Measurements from ENCODE around the gene APRT. TPM values are rescaled to one million over a fixed set of nuclear protein-coding genes. Genes with fewer than 3 reads are reported as not detected.

The APRT gene
- total RNA-seq, 1 donor from 2014 or later: 53.4 TPM

- peaks cover 4% of the 10 kb centered on the region for H3K4me1 ChIP-seq
- H2AFZ ChIP-seq (replicated peaks): no peak overlapping the region
- Mint-ChIP-seq H3K27me3 (ENCODE audit: insufficient read depth, low read depth) (peaks cover 2% of the 10 kb centered on the region), H3K36me3 (peaks cover 5% of the 10 kb centered on the region), H3K4me1 (peaks cover 24% of the 10 kb centered on the region), H3K27ac (peak overlapping the region; percentile 42), H3K4me3 (peak overlapping the region; percentile 85), H3K9me3 (no peaks in the 10 kb centered on the region)
- TF ChIP-seq EZH2phosphoT487 (IDR thresholded peaks at IDR 0.05) (no peak), CTCF (IDR thresholded peaks at IDR 0.05) (no peak), EZH2 (IDR thresholded peaks at IDR 0.05) (no peak)
- DNase-seq (ENCODE audit: low spot score): no peak
- no peaks in the 10 kb centered on the region for H3K36me3 ChIP-seq
- H3K27ac ChIP-seq: no peak overlapping the region
- no peak overlapping the region for H3K9ac ChIP-seq
- H3K79me2 ChIP-seq (ENCODE audit: low read depth): peaks cover 14% of the 10 kb centered on the region
- H3K4me2 ChIP-seq: peak overlapping the region; percentile 97
- H3K9me3 ChIP-seq (ENCODE audit: low read depth): no peaks in the 10 kb centered on the region
- H3K4me3 ChIP-seq: peak overlapping the region; percentile 93
- no peaks in the 10 kb centered on the region for H3K27me3 ChIP-seq
- H4K20me1 ChIP-seq (ENCODE audit: low read depth): peaks cover 14% of the 10 kb centered on the region
- peaks cover 4% of the 10 kb centered on the region for H3F3A ChIP-seq (ENCODE audit: low read depth)
Measured at GRCh38 chr16:88855736-88856121, 44.0 kb upstream of the APRT start.

GRCh38 chr16:88855176-88855575, 43.4 kb upstream of the APRT start:
- Mint-ChIP-seq H3K9me3 (no peaks in the 10 kb centered on the region), H3K4me1 (peaks cover 24% of the 10 kb centered on the region), H3K36me3 (peaks cover 5% of the 10 kb centered on the region), H3K4me3 (peak overlapping the region; percentile 85), H3K27me3 (ENCODE audit: insufficient read depth, low read depth) (peaks cover 2% of the 10 kb centered on the region), H3K27ac (peak overlapping the region; percentile 44)
- Histone ChIP-seq H3K27ac (no peak overlapping the region), H2AFZ (replicated peaks) (no peak overlapping the region), H3K36me3 (no peaks in the 10 kb centered on the region), H3K9me3 (ENCODE audit: low read depth) (no peaks in the 10 kb centered on the region), H3K27me3 (no peaks in the 10 kb centered on the region), H3K79me2 (ENCODE audit: low read depth) (peaks cover 14% of the 10 kb centered on the region), H3F3A (ENCODE audit: low read depth) (peaks cover 4% of the 10 kb centered on the region), H3K4me2 (no peak overlapping the region), H3K4me3 (no peak overlapping the region), H4K20me1 (ENCODE audit: low read depth) (peaks cover 14% of the 10 kb centered on the region), H3K9ac (no peak overlapping the region), H3K4me1 (peaks cover 4% of the 10 kb centered on the region)
- TF ChIP-seq EZH2phosphoT487 (IDR thresholded peaks at IDR 0.05) (no peak), EZH2 (IDR thresholded peaks at IDR 0.05) (no peak), CTCF (IDR thresholded peaks at IDR 0.05) (no peak)
- DNase-seq (ENCODE audit: low spot score): no peak

GRCh38 chr16:88854306-88855111, 42.8 kb upstream of the APRT start:
- Histone ChIP-seq H3F3A (ENCODE audit: low read depth) (peaks cover 4% of the 10 kb centered on the region), H3K27me3 (no peaks in the 10 kb centered on the region), H2AFZ (replicated peaks) (no peak overlapping the region), H3K4me1 (peaks cover 4% of the 10 kb centered on the region), H3K36me3 (no peaks in the 10 kb centered on the region), H3K9ac (no peak overlapping the region), H3K4me2 (no peak overlapping the region), H3K9me3 (ENCODE audit: low read depth) (no peaks in the 10 kb centered on the region), H3K4me3 (no peak overlapping the region), H4K20me1 (ENCODE audit: low read depth) (peaks cover 14% of the 10 kb centered on the region), H3K27ac (no peak overlapping the region), H3K79me2 (ENCODE audit: low read depth) (peaks cover 14% of the 10 kb centered on the region)
- Mint-ChIP-seq H3K9me3 (no peaks in the 10 kb centered on the region), H3K4me3 (peak overlapping the region; percentile 85), H3K36me3 (peaks cover 4% of the 10 kb centered on the region), H3K27ac (no peak overlapping the region), H3K27me3 (ENCODE audit: insufficient read depth, low read depth) (peaks cover 2% of the 10 kb centered on the region), H3K4me1 (peaks cover 24% of the 10 kb centered on the region)
- TF ChIP-seq EZH2 (IDR thresholded peaks at IDR 0.05) (no peak), CTCF (IDR thresholded peaks at IDR 0.05) (no peak), EZH2phosphoT487 (IDR thresholded peaks at IDR 0.05) (no peak)
- DNase-seq (ENCODE audit: low spot score): no peak

Data from neural progenitor cell (in vitro differentiated cells).